Measurements from ENCODE around the gene ITIH4.

ITIH4 gene

GRCh38 chr3:52849656-52850055 is 19.2 kb upstream of the ITIH4 start:
- Histone ChIP-seq H3K27me3 (ENCODE audit: control insufficient read depth, insufficient read depth, low read length, poor library complexity, severe bottlenecking) (no peaks in the 10 kb centered on the region), H3K36me3 (ENCODE audit: control insufficient read depth, insufficient read depth, low read length) (peaks cover 19% of the 10 kb centered on the region), H3K4me3 (ENCODE audit: insufficient read depth, low read depth, low read length) (no peak overlapping the region), H3K4me1 (ENCODE audit: control insufficient read depth, insufficient read depth, low read length) (no peaks in the 10 kb centered on the region), H3K9me3 (ENCODE audit: control insufficient read depth, low read length) (no peaks in the 10 kb centered on the region), H3K27ac (ENCODE audit: insufficient read depth, low read depth, low read length, poor library complexity, severe bottlenecking) (no peak overlapping the region)
- 97 to 98% methylated on average over 15 of the region's 15 CpGs for WGBS, 2 experiments

GRCh38 chr3:52848617-52849016 is 18.1 kb upstream of the ITIH4 start:
- WGBS, 2 experiments, result 80 to 82% methylated on average over 7 of the region's 7 CpGs
- Histone ChIP-seq H3K27ac (ENCODE audit: insufficient read depth, low read depth, low read length, poor library complexity, severe bottlenecking) (no peak overlapping the region), H3K4me1 (ENCODE audit: control insufficient read depth, insufficient read depth, low read length) (peaks cover 4% of the 10 kb centered on the region), H3K9me3 (ENCODE audit: control insufficient read depth, low read length) (no peaks in the 10 kb centered on the region), H3K36me3 (ENCODE audit: control insufficient read depth, insufficient read depth, low read length) (peaks cover 19% of the 10 kb centered on the region), H3K27me3 (ENCODE audit: control insufficient read depth, insufficient read depth, low read length, poor library complexity, severe bottlenecking) (no peaks in the 10 kb centered on the region), H3K4me3 (ENCODE audit: insufficient read depth, low read depth, low read length) (no peak overlapping the region)

GRCh38 chr3:52847726-52848125 is 17.3 kb upstream of the ITIH4 start:
- Histone ChIP-seq H3K4me1 (ENCODE audit: control insufficient read depth, insufficient read depth, low read length) (peaks cover 9% of the 10 kb centered on the region), H3K27me3 (ENCODE audit: control insufficient read depth, insufficient read depth, low read length, poor library complexity, severe bottlenecking) (no peaks in the 10 kb centered on the region), H3K36me3 (ENCODE audit: control insufficient read depth, insufficient read depth, low read length) (peaks cover 19% of the 10 kb centered on the region), H3K9me3 (ENCODE audit: control insufficient read depth, low read length) (no peaks in the 10 kb centered on the region), H3K27ac (ENCODE audit: insufficient read depth, low read depth, low read length, poor library complexity, severe bottlenecking) (no peak overlapping the region), H3K4me3 (ENCODE audit: insufficient read depth, low read depth, low read length) (no peak overlapping the region)
- WGBS, 2 experiments, result 95 to 97% methylated on average over 7 of the region's 7 CpGs

- no peak overlapping the region for H3K27ac ChIP-seq (ENCODE audit: insufficient read depth, low read depth, low read length, poor library complexity, severe bottlenecking)
- no peak overlapping the region for H3K4me3 ChIP-seq (ENCODE audit: insufficient read depth, low read depth, low read length)
- 90 to 91% methylated on average over 6 of the region's 6 CpGs for WGBS, 2 experiments
- H3K36me3 ChIP-seq (ENCODE audit: control insufficient read depth, insufficient read depth, low read length), result peaks cover 19% of the 10 kb centered on the region
- H3K4me1 ChIP-seq (ENCODE audit: control insufficient read depth, insufficient read depth, low read length), result peaks cover 9% of the 10 kb centered on the region
- no peaks in the 10 kb centered on the region for H3K27me3 ChIP-seq (ENCODE audit: control insufficient read depth, insufficient read depth, low read length, poor library complexity, severe bottlenecking)
- no peaks in the 10 kb centered on the region for H3K9me3 ChIP-seq (ENCODE audit: control insufficient read depth, low read length)
Measured at GRCh38 chr3:52847241-52847640, 16.8 kb upstream of the ITIH4 start.

- Histone ChIP-seq H3K27me3 (ENCODE audit: control insufficient read depth, insufficient read depth, low read length, poor library complexity, severe bottlenecking) (no peaks in the 10 kb centered on the region), H3K27ac (ENCODE audit: insufficient read depth, low read depth, low read length, poor library complexity, severe bottlenecking) (no peak overlapping the region), H3K4me1 (ENCODE audit: control insufficient read depth, insufficient read depth, low read length) (peaks cover 12% of the 10 kb centered on the region), H3K36me3 (ENCODE audit: control insufficient read depth, insufficient read depth, low read length) (peaks cover 19% of the 10 kb centered on the region), H3K9me3 (ENCODE audit: control insufficient read depth, low read length) (no peaks in the 10 kb centered on the region), H3K4me3 (ENCODE audit: insufficient read depth, low read depth, low read length) (no peak overlapping the region)
- WGBS, 2 experiments, result 91% methylated on average over 15 of the region's 15 CpGs
Measured at GRCh38 chr3:52846432-52846965, 16.0 kb upstream of the ITIH4 start.

- WGBS, 2 experiments, result 93 to 94% methylated on average over 7 of the region's 7 CpGs
- no peaks in the 10 kb centered on the region for H3K9me3 ChIP-seq (ENCODE audit: control insufficient read depth, low read length)
- H3K27me3 ChIP-seq (ENCODE audit: control insufficient read depth, insufficient read depth, low read length, poor library complexity, severe bottlenecking), result no peaks in the 10 kb centered on the region
- H3K4me3 ChIP-seq (ENCODE audit: insufficient read depth, low read depth, low read length), result no peak overlapping the region
- peaks cover 19% of the 10 kb centered on the region for H3K36me3 ChIP-seq (ENCODE audit: control insufficient read depth, insufficient read depth, low read length)
- H3K4me1 ChIP-seq (ENCODE audit: control insufficient read depth, insufficient read depth, low read length), result peaks cover 13% of the 10 kb centered on the region
- no peak overlapping the region for H3K27ac ChIP-seq (ENCODE audit: insufficient read depth, low read depth, low read length, poor library complexity, severe bottlenecking)
Measured at GRCh38 chr3:52845691-52846431, 15.4 kb upstream of the ITIH4 start.

- Histone ChIP-seq H3K36me3 (ENCODE audit: control insufficient read depth, insufficient read depth, low read length) (peaks cover 19% of the 10 kb centered on the region), H3K4me3 (ENCODE audit: insufficient read depth, low read depth, low read length) (no peak overlapping the region), H3K27me3 (ENCODE audit: control insufficient read depth, insufficient read depth, low read length, poor library complexity, severe bottlenecking) (no peaks in the 10 kb centered on the region), H3K4me1 (ENCODE audit: control insufficient read depth, insufficient read depth, low read length) (peaks cover 15% of the 10 kb centered on the region), H3K9me3 (ENCODE audit: control insufficient read depth, low read length) (no peaks in the 10 kb centered on the region), H3K27ac (ENCODE audit: insufficient read depth, low read depth, low read length, poor library complexity, severe bottlenecking) (no peak overlapping the region)
- 76 to 80% methylated on average over 6 of the region's 6 CpGs for WGBS, 2 experiments
Measured at GRCh38 chr3:52845157-52845556, 14.7 kb upstream of the ITIH4 start.

GRCh38 chr3:52844290-52844975 is 14.0 kb upstream of the ITIH4 start:
- Histone ChIP-seq H3K4me1 (ENCODE audit: control insufficient read depth, insufficient read depth, low read length) (peaks cover 16% of the 10 kb centered on the region), H3K36me3 (ENCODE audit: control insufficient read depth, insufficient read depth, low read length) (peaks cover 18% of the 10 kb centered on the region), H3K4me3 (ENCODE audit: insufficient read depth, low read depth, low read length) (no peak overlapping the region), H3K9me3 (ENCODE audit: control insufficient read depth, low read length) (no peaks in the 10 kb centered on the region), H3K27me3 (ENCODE audit: control insufficient read depth, insufficient read depth, low read length, poor library complexity, severe bottlenecking) (no peaks in the 10 kb centered on the region), H3K27ac (ENCODE audit: insufficient read depth, low read depth, low read length, poor library complexity, severe bottlenecking) (no peak overlapping the region)
- whole genome bisulfite sequencing, 2 experiments, result 97% methylated on average over 18 of the region's 18 CpGs

GRCh38 chr3:52843881-52844280 is 13.4 kb upstream of the ITIH4 start:
- WGBS, 2 experiments, result 95 to 96% methylated on average over 2 of the region's 2 CpGs
- H3K9me3 ChIP-seq (ENCODE audit: control insufficient read depth, low read length), result no peaks in the 10 kb centered on the region
- H3K27me3 ChIP-seq (ENCODE audit: control insufficient read depth, insufficient read depth, low read length, poor library complexity, severe bottlenecking), result no peaks in the 10 kb centered on the region

GRCh38 chr3:52843108-52843865 is 12.8 kb upstream of the ITIH4 start:
- no peak overlapping the region for H3K27ac ChIP-seq (ENCODE audit: insufficient read depth, low read depth, low read length, poor library complexity, severe bottlenecking)

More at GRCh38 chr3:52843881-52844280, 13.4 kb upstream of the ITIH4 start:
- Histone ChIP-seq H3K4me3 (ENCODE audit: insufficient read depth, low read depth, low read length) (no peak overlapping the region), H3K36me3 (ENCODE audit: control insufficient read depth, insufficient read depth, low read length) (peaks cover 12% of the 10 kb centered on the region), H3K27ac (ENCODE audit: insufficient read depth, low read depth, low read length, poor library complexity, severe bottlenecking) (no peak overlapping the region), H3K4me1 (ENCODE audit: control insufficient read depth, insufficient read depth, low read length) (peaks cover 16% of the 10 kb centered on the region)

More at GRCh38 chr3:52843108-52843865, 12.8 kb upstream of the ITIH4 start:
- Histone ChIP-seq H3K36me3 (ENCODE audit: control insufficient read depth, insufficient read depth, low read length) (peaks cover 8% of the 10 kb centered on the region), H3K4me1 (ENCODE audit: control insufficient read depth, insufficient read depth, low read length) (peaks cover 16% of the 10 kb centered on the region), H3K9me3 (ENCODE audit: control insufficient read depth, low read length) (no peaks in the 10 kb centered on the region), H3K4me3 (ENCODE audit: insufficient read depth, low read depth, low read length) (no peak overlapping the region), H3K27me3 (ENCODE audit: control insufficient read depth, insufficient read depth, low read length, poor library complexity, severe bottlenecking) (no peaks in the 10 kb centered on the region)
- WGBS, 2 experiments, result 77 to 79% methylated on average over 20 of the region's 20 CpGs
